H1 (cell line): Measurements from ENCODE around the gene TTC27. TPM values are rescaled to one million over a fixed set of nuclear protein-coding genes. Genes with fewer than 3 reads are reported as not detected.

ENCODE experiments used
- CTCF ChIA-PET: fragments of 300-600 bp; sonication (Branson Sonifier 250); formaldehyde crosslinking; loops from one replicate; lab custom pipeline; 2021; ENCODE audit not compliant: partially characterized antibody; lab: Charles Lee
- POLR2A ChIA-PET: fragments of 300-600 bp; sonication (Branson Sonifier 250); formaldehyde crosslinking; loops from one replicate; lab custom pipeline; 2021; ENCODE audit warnings: inconsistent platforms; ENCODE audit not compliant: partially characterized antibody; lab: Charles Lee
- DNase-seq, 2 experiments: peaks; one replicate each; pipeline versions ENCODE4 v3.0.0 to v3.0.0-alpha.2; 2010 to 2022; ENCODE audit warnings: low spot score in 2 of 2, low read depth in 1 of 2, mixed read lengths in 1 of 2
- FAIRE-seq: peaks from 2 replicates; lab custom pipeline; 2011; peaks lifted over from hg19 to GRCh38; lab: Jason Lieb, UNC
- H2AFZ ChIP-seq: 2 replicates; pipeline ENCODE4 v1.8.1; 2012; ENCODE audit warnings: low read length, inconsistent platforms
- H2AK5ac ChIP-seq: 2 replicates; pipeline ENCODE4 v1.6.1; 2013; ENCODE audit warnings: low read depth, low read length
- H2BK120ac ChIP-seq: replicated peaks from 2 replicates; pipeline ENCODE3; 2013; ENCODE audit warnings: low read depth, low read length, inconsistent platforms
- H2BK12ac ChIP-seq: 2 replicates; pipeline ENCODE4 v1.6.1; 2013; ENCODE audit warnings: low read depth, low read length
- H2BK15ac ChIP-seq: 2 replicates; pipeline ENCODE4 v1.6.1; 2013; ENCODE audit warnings: low read length
- H2BK20ac ChIP-seq: 2 replicates; pipeline ENCODE4 v1.6.1; 2013; ENCODE audit warnings: low read length
- H2BK5ac ChIP-seq: 2 replicates; pipeline ENCODE4 v1.6.1; 2013; ENCODE audit warnings: low read depth, low read length
- H3K14ac ChIP-seq: 2 replicates; pipeline ENCODE4 v1.6.1; 2013; ENCODE audit warnings: inconsistent platforms; ENCODE audit not compliant: insufficient read length
- H3K18ac ChIP-seq: 2 replicates; pipeline ENCODE4 v1.6.1; 2013; ENCODE audit warnings: low read length; ENCODE audit errors: extremely low read depth
- H3K23ac ChIP-seq: 2 replicates; pipeline ENCODE4 v1.6.1; 2013; ENCODE audit warnings: inconsistent platforms; ENCODE audit not compliant: insufficient read length
- H3K23me2 ChIP-seq: 2 replicates; pipeline ENCODE4 v1.6.1; 2013; ENCODE audit warnings: low read depth, low read length
- H3K27ac ChIP-seq: 2 replicates; pipeline ENCODE4 v1.6.1; 2011; ENCODE audit warnings: low read depth, low read length, inconsistent platforms
- H3K27me3 ChIP-seq, 4 experiments: replicated peaks in 1 of 4; 1 replicate in 1 of 4; 2 replicates in 3 of 4; pipeline versions ENCODE4 v1.6.1 to v1.8.1; 2011 to 2013; ENCODE audit warnings: low read length in 3 of 4, mild to moderate bottlenecking in 3 of 4, inconsistent platforms in 2 of 4, mixed read lengths in 2 of 4, moderate library complexity in 1 of 4; ENCODE audit not compliant: control insufficient read depth in 3 of 4, insufficient read depth in 3 of 4; ENCODE audit errors: extremely low read depth in 1 of 4
- H3K36me3 ChIP-seq, 4 experiments: 2 replicates each; pipeline versions ENCODE4 v1.6.1 to v1.8.1; 2011 to 2013; ENCODE audit warnings: mild to moderate bottlenecking in 4 of 4, low read length in 3 of 4, moderate library complexity in 2 of 4, control low read depth in 1 of 4, inconsistent platforms in 1 of 4; ENCODE audit not compliant: insufficient read depth in 4 of 4, control insufficient read depth in 2 of 4
- H3K4ac ChIP-seq: replicated peaks from 2 replicates; pipeline ENCODE3; 2013; ENCODE audit warnings: low read length, low read depth, mixed read lengths, inconsistent platforms; ENCODE audit not compliant: insufficient read length
- H3K4me1 ChIP-seq, 4 experiments: replicated peaks in 1 of 4; 1 replicate in 1 of 4; 2 replicates in 3 of 4; pipeline versions ENCODE4 v1.6.1 to v1.8.1; 2011 to 2013; ENCODE audit warnings: low read length in 3 of 4, inconsistent platforms in 2 of 4, mixed read lengths in 1 of 4; ENCODE audit not compliant: insufficient read depth in 4 of 4, control insufficient read depth in 3 of 4
- H3K4me2 ChIP-seq, 2 experiments: 2 replicates each; pipeline versions ENCODE4 v1.6.1 to v1.8.1; 2011 to 2013; ENCODE audit warnings: low read depth in 2 of 2, low read length in 2 of 2, control low read depth in 1 of 2, inconsistent platforms in 1 of 2, mild to moderate bottlenecking in 1 of 2; ENCODE audit not compliant: insufficient read depth in 1 of 2
- H3K4me3 ChIP-seq, 4 experiments: fragments of 200-600, 300-600 bp in 1 of 4; sonication (generic), shearing (Covaris generic), sonication (Bioruptor Twin) in 1 of 4; 2 replicates each; pipeline versions ENCODE4 v1.5.1 to v1.8.1; 2011 to 2016; ENCODE audit warnings: low read length in 4 of 4, low read depth in 3 of 4, control low read depth in 2 of 4, inconsistent platforms in 2 of 4, mild to moderate bottlenecking in 2 of 4, mixed read lengths in 1 of 4, moderate library complexity in 1 of 4; ENCODE audit not compliant: insufficient read depth in 2 of 4; ENCODE audit errors: extremely low read depth in 1 of 4
- H3K56ac ChIP-seq: replicated peaks from 2 replicates; pipeline ENCODE3; 2013; ENCODE audit warnings: low read depth, mild to moderate bottlenecking, mixed read lengths, low read length, inconsistent platforms; ENCODE audit not compliant: insufficient read length
- H3K79me1 ChIP-seq: 2 replicates; pipeline ENCODE4 v1.6.1; 2013; ENCODE audit warnings: low read depth, low read length, control low read depth
- H3K79me2 ChIP-seq, 2 experiments: 2 replicates each; pipeline versions ENCODE4 v1.6.1 to v1.8.1; 2012 to 2013; ENCODE audit warnings: low read length in 2 of 2, mild to moderate bottlenecking in 2 of 2, inconsistent platforms in 1 of 2; ENCODE audit not compliant: insufficient read depth in 2 of 2, control insufficient read depth in 1 of 2
- H3K9ac ChIP-seq, 4 experiments: replicated peaks in 1 of 4; 1 replicate in 1 of 4; 2 replicates in 3 of 4; pipeline versions ENCODE4 v1.6.1 to v1.8.1; 2011 to 2013; ENCODE audit warnings: low read depth in 3 of 4, low read length in 3 of 4, control low read depth in 2 of 4, mild to moderate bottlenecking in 2 of 4, moderate library complexity in 2 of 4, inconsistent platforms in 1 of 4; ENCODE audit errors: extremely low read depth in 1 of 4
- H3K9me3 ChIP-seq, 2 experiments: 2 replicates each; pipeline versions ENCODE4 v1.6.1 to v1.8.1; 2012 to 2013; ENCODE audit warnings: mild to moderate bottlenecking in 2 of 2, moderate library complexity in 2 of 2, control low read depth in 1 of 2, inconsistent platforms in 1 of 2, low read depth in 1 of 2, low read length in 1 of 2, mixed read lengths in 1 of 2; ENCODE audit not compliant: insufficient read depth in 2 of 2
- H4K20me1 ChIP-seq, 2 experiments: replicated peaks in 1 of 2; 2 replicates each; pipeline versions ENCODE3 to v1.8.1; 2011 to 2013; ENCODE audit warnings: inconsistent platforms in 2 of 2, low read length in 2 of 2, mild to moderate bottlenecking in 1 of 2; ENCODE audit not compliant: insufficient read depth in 2 of 2, control insufficient read depth in 1 of 2
- H4K5ac ChIP-seq: 2 replicates; pipeline ENCODE4 v1.6.1; 2013; ENCODE audit warnings: low read length, low read depth, mixed read lengths, inconsistent platforms; ENCODE audit not compliant: insufficient read length
- H4K8ac ChIP-seq: 2 replicates; pipeline ENCODE4 v1.8.0; 2013; ENCODE audit warnings: mild to moderate bottlenecking, moderate library complexity, low read length, inconsistent platforms; ENCODE audit not compliant: insufficient read depth; ENCODE audit errors: extremely low read depth
- H4K91ac ChIP-seq: replicated peaks from 2 replicates; pipeline ENCODE3; 2013; ENCODE audit warnings: low read length, mixed read lengths, inconsistent platforms; ENCODE audit not compliant: insufficient read length
- BACH1 ChIP-seq: IDR thresholded peaks from 2 replicates; pipeline ENCODE4 v1.6.1; 2012; ENCODE audit warnings: low read length, improper control_type of control experiment
- BCL11A ChIP-seq, 2 experiments: IDR thresholded peaks; one replicate each; pipeline ENCODE4 v1.6.1; 2011; ENCODE audit warnings: low read depth in 2 of 2, low read length in 2 of 2, mild to moderate bottlenecking in 2 of 2
- CEBPB ChIP-seq: IDR thresholded peaks from 2 replicates; pipeline ENCODE4 v1.6.1; 2012; ENCODE audit warnings: low read depth, low read length
- CHD1 ChIP-seq: IDR thresholded peaks from 2 replicates; pipeline ENCODE4 v1.6.1; 2012; ENCODE audit warnings: low read depth, low read length, improper control_type of control experiment
- HDAC6 ChIP-seq: IDR thresholded peaks from one replicate; pipeline ENCODE4 v1.7.1; 2012; ENCODE audit warnings: low read depth, mild to moderate bottlenecking, inconsistent platforms, low read length, moderate library complexity
- POLR2A ChIP-seq, 2 experiments: IDR thresholded peaks; 1 replicate in 1 of 2; 2 replicates in 1 of 2; pipeline ENCODE4 v1.6.1; 2011; ENCODE audit warnings: low read depth in 2 of 2, low read length in 2 of 2, mild to moderate bottlenecking in 2 of 2; ENCODE audit errors: control extremely low read depth in 1 of 2
- TBP ChIP-seq: IDR thresholded peaks from 2 replicates; pipeline ENCODE4 v1.6.1; 2011; ENCODE audit warnings: low read depth, low read length, improper control_type of control experiment
- TEAD4 ChIP-seq: IDR thresholded peaks from 2 replicates; pipeline ENCODE4 v1.6.1; 2012; ENCODE audit warnings: low read depth, low read length, inconsistent platforms, mixed read lengths
- WGBS, 2 experiments: shearing (Covaris generic) in 1 of 2; methylation state at CpG; one replicate each; pipeline versions ENCODE4 v1.1.6 to v1.1.7; 2013 to 2015; ENCODE audit warnings: low lambda C conversion rate in 2 of 2, mixed read lengths in 2 of 2, inconsistent platforms in 1 of 2, low coverage in 1 of 2, missing lambda C conversion rate in 1 of 2; ENCODE audit not compliant: insufficient replicate concordance in 2 of 2, insufficient coverage in 1 of 2, insufficient read length in 1 of 2; ENCODE audit errors: extremely low coverage in 1 of 2, missing lambda C conversion rate in 1 of 2; 5-methylcytosine and 5-hydroxymethylcytosine counted together
- polyA plus RNA-seq, 7 experiments: library from polyadenylated mRNA; depleted of rRNA in 3 of 7; stranded (reverse) in 5 of 7; unstranded in 2 of 7; fragments of >200 nt in 5 of 7; fragments of 200-250 nt in 2 of 7; gene quantifications; 1 replicate in 5 of 7; 2 replicates in 1 of 7; 4 replicates in 1 of 7; pipeline versions ENCODE4 v1.2.1 to v1.2.3, GENCODE V29; 2011 to 2013; ENCODE audit warnings: missing spikeins in 2 of 7, mixed read lengths in 2 of 7
- total RNA-seq: library from RNA; stranded (reverse); fragmentation: NEBNext Ultra II Directional; extraction: Animal tissue kit (Norgen Biotek cat#: 25700); gene quantifications from 2 replicates; pipeline ENCODE4 v1.2.1, GENCODE V29; 2021
- TF ChIP-seq, protein P1 (sequence below): IDR thresholded peaks from 2 replicates; pipeline ENCODE4 v1.6.1; 2011; ENCODE audit warnings: low read length, improper control_type of control experiment

The TTC27 gene
- total and polyA plus RNA-seq, 2 of the 8 experiments (the other 6 are each of a cell fraction or from before 2014, with no cell fraction given) = 13.8 to 29.1 TPM

DNA sequence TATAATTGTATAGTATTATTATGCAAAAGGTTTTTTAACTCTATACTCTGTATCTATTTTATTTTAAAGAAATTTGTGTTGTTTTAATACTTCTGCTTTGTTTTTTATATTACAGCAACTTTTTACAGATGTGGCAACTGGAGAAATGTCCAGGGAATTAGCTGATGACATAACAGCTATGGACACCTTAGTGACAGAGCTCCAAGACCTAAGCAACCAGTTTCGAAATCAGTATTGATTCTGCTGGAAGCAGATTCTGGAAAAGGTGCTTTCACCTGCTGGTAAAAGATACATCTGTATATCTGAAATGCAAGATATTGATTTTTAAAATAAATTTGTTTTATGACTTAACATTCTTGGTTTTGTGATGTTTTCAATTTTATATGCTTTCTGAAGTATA, 192.9 kb downstream of the TTC27 start:
- Histone ChIP-seq H2AFZ (no peak overlapping the region), H3K9me3 (no peaks in the 10 kb centered on the region), H3K23ac (no peak overlapping the region), H3K18ac (no peak overlapping the region), H3K36me3 (no peaks in the 10 kb centered on the region), H2BK5ac (no peak overlapping the region), H2BK15ac (no peak overlapping the region), H4K8ac (no peak overlapping the region), H4K20me1 (no peaks in the 10 kb centered on the region), H4K5ac (no peak overlapping the region), H3K4ac (no peak overlapping the region), H2BK120ac (no peak overlapping the region), H3K79me2 (no peaks in the 10 kb centered on the region), H3K9ac (no peak overlapping the region), H3K79me1 (no peaks in the 10 kb centered on the region), H2BK20ac (no peak overlapping the region), H3K56ac (no peak overlapping the region), H3K14ac (no peak overlapping the region), H3K27me3 (no peaks in the 10 kb centered on the region), H3K4me1 (no peaks in the 10 kb centered on the region), H4K91ac (no peak overlapping the region), H3K4me2 (no peak overlapping the region), H3K27ac (no peak overlapping the region), H3K4me3 (no peak overlapping the region), H2AK5ac (no peak overlapping the region), H3K23me2 (no peaks in the 10 kb centered on the region), H2BK12ac (no peak overlapping the region)
- 89% methylated on average over 1 of the region's 1 CpG; no CpG with 5 or more reads in 1 of the 2 experiments for WGBS, 2 experiments
- ChIA-PET CTCF (no interaction called here), POLR2A (no interaction called here)
- DNase-seq (no peak), FAIRE-seq (no peak)
- TF ChIP-seq TBP (no peak), BACH1 (no peak), POLR2A (IDR thresholded peaks at IDR 0.05; ENCODE audit: control extremely low read depth in 1 of 2, low read depth in 2 of 2, low read length in 2 of 2) (no peak), CHD1 (no peak), BCL11A (IDR thresholded peaks at IDR 0.05; ENCODE audit: low read depth in 2 of 2, low read length in 2 of 2) (no peak), CEBPB (no peak), HDAC6 (no peak), TEAD4 (no peak)
- TF ChIP-seq, protein P1, sequence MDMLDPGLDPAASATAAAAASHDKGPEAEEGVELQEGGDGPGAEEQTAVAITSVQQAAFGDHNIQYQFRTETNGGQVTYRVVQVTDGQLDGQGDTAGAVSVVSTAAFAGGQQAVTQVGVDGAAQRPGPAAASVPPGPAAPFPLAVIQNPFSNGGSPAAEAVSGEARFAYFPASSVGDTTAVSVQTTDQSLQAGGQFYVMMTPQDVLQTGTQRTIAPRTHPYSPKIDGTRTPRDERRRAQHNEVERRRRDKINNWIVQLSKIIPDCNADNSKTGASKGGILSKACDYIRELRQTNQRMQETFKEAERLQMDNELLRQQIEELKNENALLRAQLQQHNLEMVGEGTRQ = no peak
